Measurements from ENCODE around the gene VPS25. TPM values are rescaled to one million over a fixed set of nuclear protein-coding genes. Genes with fewer than 3 reads are reported as not detected.
"Not testable (repeated sequence)": the region's sequence is repeated elsewhere in the genome, so short reads cannot be mapped to it uniquely, and the experiment has no call there.

VPS25 gene
- polyA plus RNA-seq (2012; ENCODE audit: insufficient read depth, insufficient read length), result 102 TPM

DNA sequence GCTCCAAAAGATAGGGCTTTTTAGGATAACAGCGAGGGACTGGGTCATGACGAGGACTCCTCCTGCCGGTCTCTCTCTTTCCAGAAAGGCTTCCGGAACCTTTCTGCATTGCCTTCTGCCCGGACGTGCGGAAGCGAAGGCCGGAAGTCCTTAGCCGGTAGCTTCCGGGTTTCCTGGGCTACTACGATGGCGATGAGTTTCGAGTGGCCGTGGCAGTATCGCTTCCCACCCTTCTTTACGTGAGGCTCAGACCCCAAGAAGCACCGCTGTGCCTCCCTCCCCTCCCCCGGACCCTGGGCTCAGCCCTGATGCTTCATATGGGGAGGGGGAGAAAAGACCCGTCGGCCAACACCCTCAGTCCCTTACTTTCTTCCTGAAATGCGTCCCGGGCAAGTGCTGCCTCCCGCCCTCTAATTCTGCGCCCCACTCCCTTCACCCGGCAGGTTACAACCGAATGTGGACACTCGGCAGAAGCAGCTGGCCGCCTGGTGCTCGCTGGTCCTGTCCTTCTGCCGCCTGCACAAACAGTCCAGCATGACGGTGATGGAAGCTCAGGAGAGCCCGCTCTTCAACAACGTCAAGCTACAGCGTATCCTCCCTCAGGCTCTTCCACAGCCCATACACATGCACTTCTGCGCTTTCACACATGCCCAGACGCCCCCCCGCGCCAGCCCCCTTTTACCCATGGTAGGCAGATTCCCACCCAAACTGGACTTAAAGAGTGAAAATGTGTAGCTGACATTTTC is at the start of gene VPS25:
Gene VPS25, plus strand, starts transcription at position 160 of the 746 bp plus-strand sequence. Its CDS starts 27 bp downstream, at position 187.
- DNase-seq (ENCODE audit: low read depth, low spot score), result peak; percentile 74
- H3K4me3 ChIP-seq (ENCODE audit: low read length), result peak within 1 kb of the TSS; percentile 99

DNA sequence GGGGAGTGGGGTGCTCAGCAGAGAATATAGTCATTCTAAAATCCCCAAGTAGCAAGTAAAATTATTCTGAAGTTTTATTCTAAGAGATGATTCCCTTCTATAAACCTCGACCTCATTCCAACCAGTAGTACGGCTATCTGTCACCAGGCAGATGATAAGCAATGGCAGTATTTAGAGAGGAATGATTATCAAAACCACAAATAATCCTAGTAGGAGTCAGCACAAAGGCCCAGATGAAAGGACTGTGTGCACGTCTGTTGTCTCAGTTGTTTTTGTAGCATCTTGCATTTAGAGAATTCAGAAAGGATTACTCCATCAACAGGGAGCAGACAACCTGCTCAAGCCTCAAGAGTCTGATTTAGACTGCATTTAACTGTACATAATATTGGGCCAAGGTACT is 49.6 kb upstream of the VPS25 start:
- DNase-seq (ENCODE audit: low read depth, low spot score), result no peak
- no peak overlapping the region for H3K4me3 ChIP-seq (ENCODE audit: low read length)

DNA sequence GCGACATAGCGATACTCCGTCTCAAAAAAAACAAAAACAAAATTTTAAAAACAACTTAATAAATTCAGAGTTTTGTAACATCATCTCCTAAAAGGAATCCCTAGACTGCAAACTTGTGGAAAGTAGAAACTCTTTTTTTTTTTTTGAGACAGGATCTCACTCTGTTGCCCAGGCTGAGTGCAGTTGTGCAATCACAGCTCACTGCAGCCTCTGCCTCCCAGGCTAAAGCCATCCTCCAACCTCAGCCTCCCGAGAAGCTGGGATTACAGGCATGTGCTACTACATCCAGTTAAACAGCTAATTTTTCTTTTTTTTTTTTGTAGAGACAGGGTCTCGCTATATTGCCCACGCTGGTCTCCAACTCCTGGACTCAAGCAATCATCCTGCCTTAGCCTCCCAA is 48.1 kb upstream of the VPS25 start:
- DNase-seq (ENCODE audit: low read depth, low spot score), result no peak
- H3K4me3 ChIP-seq (ENCODE audit: low read length), result no peak overlapping the region

DNA sequence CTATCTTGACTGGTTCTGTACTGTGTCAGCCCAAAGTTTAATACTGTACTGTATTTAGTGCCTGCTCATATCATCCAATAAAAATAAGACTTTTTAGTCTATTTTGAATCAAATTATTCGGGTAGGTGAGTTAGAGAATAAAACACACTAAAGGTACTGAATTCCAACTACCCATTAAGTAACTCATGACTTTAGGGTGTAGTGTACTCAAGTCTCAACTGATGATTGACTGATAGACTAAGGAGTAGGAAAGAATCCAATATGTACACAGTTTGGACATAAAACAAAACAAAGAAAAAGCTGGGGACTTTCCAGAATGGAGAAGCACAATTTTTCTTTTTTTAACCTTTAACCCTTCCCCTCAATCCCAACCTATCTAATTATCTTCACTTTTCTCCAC is 32.5 kb upstream of the VPS25 start:
- DNase-seq (ENCODE audit: low read depth, low spot score), result no peak
- H3K4me3 ChIP-seq (ENCODE audit: low read length), result no peak overlapping the region

DNA sequence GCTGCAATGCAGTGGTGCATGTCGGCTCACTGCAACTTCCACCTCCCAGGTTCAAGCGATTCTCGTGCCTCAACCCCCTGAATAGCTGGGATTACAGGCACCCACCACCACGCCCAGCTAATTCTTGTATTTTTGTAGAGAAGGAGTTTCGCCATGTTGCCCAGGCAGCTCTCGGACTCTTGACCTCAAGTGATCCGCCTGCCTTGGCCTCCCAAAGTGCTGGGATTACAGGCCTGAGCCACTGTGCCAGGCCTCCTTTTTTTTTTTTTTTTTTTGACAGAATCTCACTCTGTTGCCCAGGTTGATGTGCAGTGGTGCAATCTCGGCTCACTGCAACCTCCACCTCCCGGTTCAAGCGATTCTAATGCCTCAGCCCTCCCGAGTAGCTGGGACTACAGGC is 30.3 kb upstream of the VPS25 start:
- not testable (repeated sequence) for DNase-seq (ENCODE audit: low read depth, low spot score); H3K4me3 ChIP-seq (ENCODE audit: low read length)

DNA sequence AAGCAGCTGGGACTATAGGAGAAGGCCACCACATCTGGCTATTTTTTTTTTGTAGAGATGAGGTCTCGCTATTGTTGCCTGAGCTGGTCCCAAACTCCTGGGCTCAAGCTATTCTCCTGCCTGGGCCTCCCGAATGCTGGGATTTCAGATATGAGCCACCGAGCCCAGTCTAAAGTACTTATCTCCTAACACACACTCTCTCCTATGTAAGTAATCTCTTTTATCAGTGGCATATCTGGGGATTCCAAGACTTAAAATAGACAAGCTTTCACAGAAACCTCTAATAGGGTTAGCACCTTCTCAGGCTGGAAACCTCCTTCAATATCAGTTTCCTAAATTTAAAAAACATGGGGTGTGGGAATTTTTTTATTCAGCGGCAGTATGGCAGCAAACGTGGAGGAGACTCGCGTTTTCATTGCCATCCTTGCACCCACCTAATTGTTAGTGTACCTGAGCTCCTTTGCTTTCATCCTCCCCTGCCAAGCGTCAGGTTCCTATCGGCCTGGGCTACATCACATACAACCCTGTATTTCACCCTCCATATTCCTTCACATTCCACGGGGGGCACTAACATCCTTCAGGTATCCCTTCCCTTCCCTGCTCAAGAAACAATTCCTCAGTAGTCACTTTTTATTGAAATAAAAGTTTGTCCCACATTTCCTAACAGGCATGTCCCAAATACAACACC is 29.5 kb upstream of the VPS25 start:
- H3K4me3 ChIP-seq (ENCODE audit: low read length), result peak overlapping the region; percentile 57
- no peak for DNase-seq (ENCODE audit: low read depth, low spot score)

DNA sequence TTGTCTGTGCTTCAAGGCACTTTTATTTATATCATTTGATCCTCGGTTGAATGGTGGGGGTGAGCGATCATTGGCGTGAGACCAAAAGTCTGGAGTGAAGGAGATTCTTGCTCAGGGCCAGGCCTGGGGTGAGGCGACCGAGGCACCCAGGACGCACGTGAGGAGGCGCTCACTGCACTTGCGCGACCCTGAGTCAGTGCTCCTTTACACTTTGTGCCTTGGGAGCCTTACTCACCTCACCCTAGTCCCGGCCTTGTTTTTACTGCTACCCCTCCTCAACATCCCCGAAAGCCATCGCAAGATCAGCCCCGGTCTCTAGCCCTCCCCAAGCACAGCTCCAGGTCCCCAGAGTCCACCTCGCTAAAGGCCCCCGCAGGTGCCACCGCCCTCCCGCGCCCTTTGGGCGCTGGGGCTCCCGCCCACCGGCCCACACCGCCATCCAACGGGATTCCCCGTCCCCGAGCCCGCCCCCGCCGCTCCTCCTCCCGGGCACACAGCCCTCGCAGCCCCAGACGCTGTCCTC is 28.9 kb upstream of the VPS25 start:
- H3K4me3 ChIP-seq (ENCODE audit: low read length), result peak overlapping the region; percentile 57
- DNase-seq (ENCODE audit: low read depth, low spot score), result peak; percentile 39

DNA sequence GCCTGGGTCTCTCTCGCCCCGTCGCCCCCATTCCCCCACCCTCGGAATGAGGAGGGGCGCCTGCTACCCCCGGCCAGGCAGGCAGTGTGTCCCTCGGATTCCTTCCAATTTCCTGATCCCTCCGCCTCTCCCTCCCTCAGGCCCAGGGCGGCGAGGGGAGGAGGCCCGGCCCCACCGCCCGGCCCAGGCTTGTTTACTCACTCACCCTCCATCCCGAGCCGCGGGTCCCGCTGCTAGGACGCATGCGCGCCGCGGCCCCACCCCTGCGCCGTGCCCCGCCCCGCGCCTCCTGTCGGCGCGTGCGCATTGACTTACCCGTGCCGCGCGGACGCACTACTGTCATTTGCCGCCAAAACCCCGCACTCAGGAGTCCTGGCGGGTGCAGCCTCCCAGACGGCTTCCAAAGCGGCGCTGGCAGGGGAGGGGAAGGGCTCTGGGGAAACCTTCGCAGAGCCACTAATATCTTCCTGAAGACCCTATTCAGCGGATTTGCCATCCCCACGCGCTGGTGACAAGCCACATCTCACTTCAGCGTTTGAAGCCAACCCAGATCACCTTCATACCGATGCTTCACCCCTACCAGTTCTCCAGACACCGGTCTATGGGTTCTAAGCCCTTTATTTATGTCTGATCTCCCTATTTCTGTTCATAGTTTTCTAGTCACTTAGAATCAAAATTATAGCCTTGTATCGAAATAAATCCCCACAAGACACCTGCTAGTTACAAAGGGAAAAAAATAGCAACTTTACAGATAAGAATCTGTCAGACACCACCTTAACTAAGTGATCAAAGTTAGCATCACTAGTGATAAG is 28.2 kb upstream of the VPS25 start, which contains the start of gene EZH1:
Gene EZH1, minus strand, starts transcription at position 235 of the 812 bp plus-strand sequence. CDS start 16,099 bp downstream, outside the sequence.
- DNase-seq (ENCODE audit: low read depth, low spot score), result peak; percentile 85
- peak within 1 kb of the TSS; percentile 57 for H3K4me3 ChIP-seq (ENCODE audit: low read length)

DNA sequence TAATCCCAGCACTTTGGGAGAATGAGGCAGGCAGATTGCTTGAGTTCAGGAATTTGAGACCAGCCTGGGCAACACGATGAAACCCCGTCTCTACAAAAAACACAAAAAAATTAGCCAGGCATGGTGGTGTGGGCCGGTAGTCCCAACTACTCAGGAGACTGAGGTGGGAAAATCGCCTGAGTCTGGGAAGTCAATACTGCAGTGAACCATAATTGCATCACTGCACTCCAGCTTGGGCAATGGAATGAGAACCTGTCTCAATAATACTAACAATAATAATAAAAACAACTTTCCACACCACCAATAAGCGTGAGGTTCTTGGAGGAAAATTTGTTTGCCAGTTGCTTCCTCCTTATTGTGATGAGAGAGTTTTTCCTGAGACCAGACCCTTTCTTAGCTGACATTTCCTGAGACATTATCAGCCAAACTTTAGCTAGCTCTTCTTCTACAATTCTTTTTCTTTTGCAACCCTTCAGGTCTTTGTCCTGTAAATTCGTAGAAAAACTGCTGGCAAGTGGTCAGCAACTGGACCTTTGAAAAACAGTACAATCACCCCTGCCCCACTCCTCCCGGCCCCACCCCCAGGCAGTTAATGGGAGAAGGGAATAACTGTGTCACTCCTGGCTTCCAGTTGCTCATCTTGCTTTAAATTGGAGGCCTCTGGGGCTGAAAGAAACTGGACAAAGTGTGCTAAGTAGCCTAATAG is 24.9 kb upstream of the VPS25 start:
- H3K4me3 ChIP-seq (ENCODE audit: low read length), result no peak overlapping the region
- no peak for DNase-seq (ENCODE audit: low read depth, low spot score)

DNA sequence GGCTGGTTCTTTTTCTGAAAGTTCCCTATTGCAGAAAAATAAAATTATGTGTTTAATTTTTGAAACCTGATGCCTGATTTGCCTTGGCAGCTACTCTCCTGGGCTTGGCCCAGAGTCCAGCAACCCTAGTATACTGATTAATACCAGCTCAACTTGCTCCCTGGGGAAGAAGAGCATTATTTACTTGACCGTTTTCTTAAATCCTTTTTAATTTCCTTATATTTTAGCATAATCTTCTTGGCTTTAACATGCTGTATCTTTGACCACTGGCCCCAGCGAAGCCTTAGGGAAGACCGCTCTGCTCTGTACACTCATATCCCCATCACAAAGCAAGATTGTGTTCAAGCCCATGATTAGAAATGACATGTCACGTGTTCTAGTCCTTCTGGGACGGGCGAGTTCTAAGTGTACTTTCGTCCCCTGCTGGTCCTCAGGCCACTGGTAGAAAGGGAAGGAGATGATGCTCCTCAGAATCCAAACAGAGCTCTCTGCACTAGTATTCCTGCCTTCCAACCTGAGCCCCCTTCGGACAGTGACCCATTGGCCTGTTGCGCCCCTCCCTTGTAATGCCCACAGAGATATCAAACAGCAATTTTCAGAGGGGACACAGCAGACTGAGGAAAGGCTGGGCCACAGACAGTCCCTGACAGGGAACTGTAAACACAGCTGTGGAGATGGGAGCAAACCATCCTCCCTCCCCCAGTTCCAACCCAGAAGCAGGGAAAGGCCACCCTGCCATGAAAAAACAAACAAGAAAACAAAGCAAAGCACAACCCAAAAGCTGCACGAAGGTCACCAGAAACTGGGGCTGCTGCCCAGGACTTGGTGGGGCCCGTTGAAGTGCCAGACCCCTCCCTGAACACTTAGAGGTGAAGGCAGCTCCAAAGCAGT is 24.1 kb upstream of the VPS25 start:
- H3K4me3 ChIP-seq (ENCODE audit: low read length), result no peak overlapping the region
- DNase-seq (ENCODE audit: low read depth, low spot score), result no peak

DNA sequence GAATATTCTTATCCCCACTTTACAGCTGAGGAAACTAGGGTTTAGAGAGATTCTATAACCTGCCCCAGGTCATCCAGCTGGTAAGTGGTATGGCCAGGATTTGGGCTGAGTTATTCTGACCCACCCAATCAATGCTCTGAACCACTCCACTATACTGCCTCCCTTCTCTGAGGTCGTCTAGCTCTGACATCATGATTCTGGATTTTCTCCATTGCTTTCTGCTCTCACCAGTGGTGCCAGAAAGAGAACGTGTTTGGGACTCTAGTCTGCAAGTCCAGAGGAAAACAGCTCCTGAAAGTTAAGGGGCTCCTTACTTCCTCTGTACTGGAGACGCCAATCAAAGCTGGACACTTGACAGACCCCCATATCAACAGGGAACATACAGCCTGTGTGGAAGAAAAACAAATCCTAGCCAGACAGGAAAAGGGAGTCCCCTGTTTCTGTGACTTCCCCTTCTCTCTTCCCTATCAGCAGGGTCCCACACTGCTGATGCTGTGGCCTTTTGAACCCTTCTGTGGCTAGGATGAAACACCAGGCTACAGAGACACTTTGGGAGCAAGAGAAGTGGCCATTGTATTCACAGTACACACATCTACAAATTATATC is 22.4 kb upstream of the VPS25 start:
- H3K4me3 ChIP-seq (ENCODE audit: low read length), result no peak overlapping the region
- DNase-seq (ENCODE audit: low read depth, low spot score), result no peak

DNA sequence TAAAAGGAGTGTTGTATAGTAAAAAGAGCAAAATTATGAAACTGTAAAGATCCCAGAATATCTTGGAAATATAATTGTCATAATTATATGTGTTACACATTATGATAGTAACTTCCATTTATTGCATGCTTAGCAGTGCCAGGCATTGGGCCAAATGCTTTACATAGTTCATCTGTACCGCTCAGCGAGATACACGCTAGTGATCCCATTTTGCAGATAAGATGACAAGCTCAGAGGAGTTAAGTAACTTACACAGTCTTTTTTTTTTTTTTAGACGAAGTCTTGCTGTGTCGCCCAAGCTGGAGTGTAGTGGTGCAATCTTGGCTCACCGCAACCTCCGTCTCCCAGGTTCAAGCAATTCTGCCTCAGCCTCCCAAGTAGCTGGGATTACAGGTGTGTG is 21.6 kb upstream of the VPS25 start:
- no peak overlapping the region for H3K4me3 ChIP-seq (ENCODE audit: low read length)
- no peak for DNase-seq (ENCODE audit: low read depth, low spot score)

DNA sequence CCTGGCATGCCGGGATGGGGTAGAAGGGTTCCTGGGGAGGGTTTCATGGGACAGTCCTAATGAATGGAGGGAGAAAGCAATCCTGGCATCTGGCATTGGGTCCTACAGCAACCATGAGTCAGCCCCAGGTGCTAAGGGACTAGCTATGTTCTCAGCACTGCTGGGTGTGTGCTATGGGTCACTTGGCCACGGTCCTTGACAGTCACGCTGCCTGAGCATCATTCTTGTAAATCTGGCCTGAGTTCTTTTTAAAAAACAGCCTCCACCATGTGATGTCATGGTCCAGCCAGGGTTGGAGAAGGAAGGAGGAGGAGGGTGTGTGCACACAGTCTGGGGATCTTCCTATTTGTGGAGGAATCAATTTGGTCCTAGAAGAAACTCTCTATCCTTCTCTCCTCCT is 18.5 kb upstream of the VPS25 start:
- DNase-seq (ENCODE audit: low read depth, low spot score), result no peak
- H3K4me3 ChIP-seq (ENCODE audit: low read length), result no peak overlapping the region

DNA sequence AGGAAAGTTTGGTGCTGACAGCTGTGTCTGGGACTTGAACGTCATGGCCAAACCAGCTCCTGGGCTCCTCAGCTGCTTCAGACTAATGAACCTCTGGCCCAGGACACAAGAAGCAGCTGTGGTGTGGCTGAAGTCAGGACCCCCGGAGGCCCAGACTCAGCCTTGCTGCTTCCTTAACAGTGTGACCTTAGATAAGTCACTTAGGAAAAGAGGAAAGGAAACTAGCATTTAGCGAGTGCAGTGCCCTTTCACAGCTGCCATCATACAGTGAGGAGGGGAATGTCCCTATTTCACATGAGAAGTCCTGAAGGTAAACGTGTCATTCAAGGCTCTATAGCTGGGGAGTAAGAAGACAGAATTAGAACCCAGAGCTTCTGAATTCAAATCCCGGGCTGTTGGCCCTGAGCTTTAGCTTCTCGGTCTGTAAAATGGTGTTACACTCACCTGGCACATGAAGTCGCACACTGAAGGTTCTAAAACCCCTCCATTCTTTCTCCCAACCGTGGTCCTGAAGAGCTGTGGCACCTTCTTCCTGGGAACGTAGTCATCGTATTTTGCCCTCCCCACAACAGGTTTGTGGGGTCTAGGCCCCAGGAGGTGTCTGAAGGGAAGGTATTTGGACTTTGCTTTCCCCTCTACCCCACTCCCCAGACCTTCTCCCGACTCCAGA is 13.1 kb upstream of the VPS25 start:
- H3K4me3 ChIP-seq (ENCODE audit: low read length), result no peak overlapping the region
- no peak for DNase-seq (ENCODE audit: low read depth, low spot score)

DNA sequence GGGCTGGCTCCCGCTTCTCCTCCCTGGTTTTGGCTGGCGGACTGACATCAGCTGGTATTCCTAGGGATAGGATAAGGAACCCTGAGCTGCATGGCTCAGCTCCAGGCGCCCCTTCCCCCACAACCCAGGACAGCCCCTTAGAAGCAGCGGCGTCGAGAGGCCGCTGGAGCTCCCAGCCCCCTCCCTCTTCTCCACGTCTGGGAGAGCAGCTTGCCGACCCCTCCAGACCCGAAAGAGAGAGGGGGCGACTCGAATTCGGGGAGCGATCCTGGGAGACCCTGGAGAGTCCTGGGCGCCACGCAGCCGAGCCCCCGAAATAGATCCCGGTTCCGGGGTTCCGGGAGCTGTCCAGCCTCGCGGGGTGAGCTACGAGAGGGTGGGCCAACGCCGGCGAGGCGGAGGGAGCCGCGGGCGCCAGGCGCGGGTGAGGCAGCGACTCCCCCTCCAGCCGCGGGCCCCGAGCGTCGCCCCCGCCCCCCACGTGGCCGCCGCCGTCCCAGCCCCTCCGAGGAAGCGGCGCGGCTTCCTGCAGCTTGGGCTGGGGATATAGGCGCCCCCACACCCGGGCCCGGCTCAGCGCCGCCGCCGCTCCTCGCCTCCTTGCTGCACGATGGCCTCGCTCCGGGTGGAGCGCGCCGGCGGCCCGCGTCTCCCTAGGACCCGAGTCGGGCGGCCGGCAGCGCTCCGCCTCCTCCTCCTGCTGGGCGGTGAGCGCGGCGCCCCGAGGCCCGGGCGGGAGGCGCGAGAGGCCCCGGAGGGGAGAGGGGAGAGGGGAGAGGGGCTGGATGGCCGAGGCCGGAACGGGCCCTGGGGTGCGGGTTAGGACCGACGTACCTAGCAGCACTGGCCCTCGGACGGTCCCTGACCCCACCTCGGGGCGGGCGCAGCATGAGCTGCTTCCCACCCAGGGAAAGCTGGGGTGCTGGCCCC is 12.3 kb upstream of the VPS25 start, which contains the start of gene RAMP2:
Gene RAMP2, plus strand, starts transcription at position 576 of the 930 bp plus-strand sequence. Its CDS starts 35 bp downstream, at position 611.
- H3K4me3 ChIP-seq (ENCODE audit: low read length), result peak within 1 kb of the TSS; percentile 11; the same call in 1 of the 2 replicates
- DNase-seq (ENCODE audit: low read depth, low spot score), result no peak

DNA sequence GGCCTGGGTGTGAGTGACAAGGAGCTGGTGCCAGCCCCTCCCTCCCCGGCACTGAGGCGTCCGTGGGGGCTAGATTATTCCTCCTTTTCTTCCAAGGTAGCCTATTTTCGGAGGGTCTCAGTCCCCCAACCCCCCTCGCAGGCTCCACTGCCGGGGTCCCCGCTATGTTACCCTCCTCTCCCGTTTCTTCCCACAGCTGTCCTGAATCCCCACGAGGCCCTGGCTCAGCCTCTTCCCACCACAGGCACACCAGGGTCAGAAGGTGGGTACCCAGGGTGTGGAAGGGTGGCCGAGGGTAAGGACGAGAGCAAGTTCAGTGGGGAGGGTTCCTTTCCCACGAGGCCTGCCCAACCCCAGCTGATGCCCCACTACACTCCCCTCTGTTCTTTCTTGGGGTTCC is 11.6 kb upstream of the VPS25 start:
- H3K4me3 ChIP-seq (ENCODE audit: low read length), result no peak overlapping the region
- no peak for DNase-seq (ENCODE audit: low read depth, low spot score)
